ENCODE data around the gene FBXW10.
"Not testable (repeated sequence)": the region's sequence is repeated elsewhere in the genome, so short reads cannot be mapped to it uniquely, and the experiment has no call there.

Gene FBXW10

DNA sequence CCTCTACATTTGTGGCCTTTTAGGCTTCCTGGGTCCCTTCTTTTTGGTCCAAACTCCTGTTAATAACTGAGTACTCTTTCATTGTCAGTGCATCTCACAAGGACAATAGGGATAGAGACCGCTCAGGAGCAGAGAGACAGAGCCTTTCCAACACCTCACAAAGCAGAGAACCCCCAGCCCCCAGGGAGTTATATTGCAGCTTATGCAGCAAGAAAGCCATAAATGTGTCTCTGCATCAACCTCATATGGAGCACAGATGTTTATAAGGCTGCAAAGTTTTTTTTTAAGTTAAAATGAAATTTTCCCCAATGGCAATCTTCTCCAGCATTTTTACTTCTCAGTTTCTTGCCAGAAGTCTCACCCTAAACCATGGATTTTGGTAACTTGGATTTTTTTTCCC, 6.4 kb downstream of the FBXW10 start:
- DNase-seq, result not testable (repeated sequence)

- not testable (repeated sequence) for DNase-seq
These were observed 10.1 kb downstream of the FBXW10 start for GRCh38 chr17:18753829-18754409.

DNA sequence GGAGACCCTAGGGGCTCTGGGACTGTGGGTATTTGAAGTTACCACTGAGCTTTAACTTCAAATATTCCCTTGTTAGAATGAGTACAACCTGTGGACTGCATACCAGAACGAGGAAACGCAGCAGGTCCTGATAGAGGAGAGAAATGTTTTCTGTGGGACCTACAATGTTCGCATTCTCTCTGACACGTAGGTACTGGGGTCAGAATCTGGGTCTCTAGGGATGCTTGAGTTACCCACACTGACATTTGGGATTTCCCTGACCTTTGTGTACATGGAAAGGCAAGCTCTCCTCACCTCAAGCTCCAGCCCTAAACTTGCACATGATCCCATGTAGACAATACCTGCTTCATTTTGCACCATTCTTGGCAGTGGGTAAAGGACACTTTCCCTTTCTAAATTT, 12.1 kb downstream of the FBXW10 start:
- DNase-seq, result not testable (repeated sequence)

- DNase-seq, result not testable (repeated sequence)
These were observed 13.7 kb downstream of the FBXW10 start for GRCh38 chr17:18757368-18758044.

DNA sequence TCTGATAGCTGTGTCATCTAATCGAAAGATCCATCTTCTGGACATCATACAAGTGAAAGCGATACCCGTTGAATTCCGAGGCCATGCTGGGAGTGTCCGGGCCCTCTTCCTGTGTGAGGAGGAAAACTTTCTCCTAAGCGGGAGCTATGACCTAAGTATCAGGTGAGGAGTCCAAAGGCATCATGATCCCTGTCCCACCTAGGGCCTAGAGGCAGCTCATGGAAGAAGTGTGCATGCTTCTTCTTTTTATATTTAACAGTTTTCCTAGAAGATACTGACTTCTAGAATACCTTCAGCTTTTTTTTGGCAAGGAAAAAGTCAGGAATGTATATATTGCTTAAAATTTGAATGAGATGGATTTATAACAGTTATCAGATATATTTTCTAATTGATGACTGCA, 14.5 kb downstream of the FBXW10 start:
- not testable (repeated sequence) for DNase-seq

DNA sequence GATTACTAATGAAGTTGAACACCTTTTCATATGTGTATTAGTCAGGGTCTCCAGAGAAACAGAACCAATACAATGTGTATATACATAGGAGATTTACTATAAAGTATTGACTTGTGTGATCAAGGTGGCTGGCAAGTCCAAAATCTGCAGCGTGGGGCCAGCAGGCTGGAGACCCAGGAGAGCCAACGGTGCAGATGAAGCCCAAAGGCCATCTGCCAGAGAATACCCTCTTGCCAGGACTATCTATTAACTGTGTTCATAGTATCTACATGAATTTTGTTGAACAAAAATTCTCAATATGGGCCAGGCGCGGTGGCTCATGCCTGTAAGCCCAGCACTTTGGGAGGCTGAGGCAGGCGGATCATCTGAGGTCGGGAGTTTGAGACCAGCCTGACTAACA, 16.4 kb downstream of the FBXW10 start:
- not testable (repeated sequence) for DNase-seq

DNA sequence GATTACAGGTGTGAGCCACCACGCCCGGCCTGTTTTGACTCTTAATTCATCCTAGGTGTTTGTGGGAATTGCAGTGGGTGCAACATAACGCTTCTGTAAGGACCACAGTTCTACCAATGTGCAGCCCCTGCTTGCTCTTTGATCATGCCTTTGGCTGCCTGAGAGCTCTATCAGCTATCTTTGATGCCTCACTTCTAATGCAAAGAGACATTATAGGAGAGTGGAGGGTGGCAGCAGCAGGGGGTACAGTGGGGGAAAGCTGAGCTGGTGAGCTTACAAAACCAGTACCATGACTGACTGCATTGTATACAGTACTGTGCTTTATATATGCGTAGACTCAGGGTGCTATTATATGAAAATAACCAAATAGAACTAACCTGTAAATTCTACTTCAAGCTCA, 26.7 kb downstream of the FBXW10 start:
- not testable (repeated sequence) for DNase-seq

- not testable (repeated sequence) for DNase-seq
These were observed 27.2 kb downstream of the FBXW10 start for GRCh38 chr17:18771066-18771465.

GRCh38 chr17:18772471-18772870, 28.6 kb downstream of the FBXW10 start:
- no peak for DNase-seq

DNA sequence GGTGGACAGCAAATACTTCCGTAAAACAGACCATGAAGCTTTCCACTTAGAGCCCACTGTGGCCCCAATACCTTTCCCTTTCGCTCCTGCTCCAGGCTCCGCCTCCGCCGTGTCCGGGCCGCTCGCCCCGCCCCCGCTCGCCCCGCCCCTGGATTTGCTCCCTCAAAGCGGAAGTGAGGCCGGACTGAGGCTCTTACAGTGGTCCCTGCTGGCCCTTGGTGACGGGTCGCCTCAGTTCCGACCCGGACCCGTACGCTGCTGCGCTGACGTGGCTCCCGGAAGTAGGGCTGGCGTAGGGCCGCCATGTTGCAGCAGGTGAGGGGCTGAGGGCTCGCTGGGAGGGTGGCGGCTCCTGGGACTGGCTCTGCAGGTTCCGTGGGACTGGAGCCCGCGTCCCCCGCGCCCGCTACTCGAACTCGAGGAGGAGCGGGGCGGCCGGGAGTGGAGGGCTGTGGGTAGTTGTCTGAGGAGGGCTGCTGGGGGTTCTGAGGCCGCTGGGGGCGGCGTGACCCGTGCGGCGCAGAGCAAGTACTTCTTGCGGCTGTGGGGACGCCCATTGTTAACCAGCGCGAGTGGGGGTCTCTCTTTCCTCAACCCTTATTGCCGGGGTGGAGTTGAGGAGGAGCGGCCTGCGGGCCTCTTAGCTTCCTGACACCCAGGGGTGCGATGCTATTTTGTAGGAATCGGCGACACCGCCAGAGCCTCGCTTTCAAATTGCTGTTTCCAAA, 37.3 kb downstream of the FBXW10 start, which contains the start of gene TVP23B:
TVP23B (plus strand) TSS at position 193 of the 728 bp plus-strand sequence; CDS start at position 304, 111 bp downstream.
- peak; percentile 77 for DNase-seq

- not testable (repeated sequence) for DNase-seq
These were observed 38.0 kb downstream of the FBXW10 start for GRCh38 chr17:18781805-18782204.

DNA sequence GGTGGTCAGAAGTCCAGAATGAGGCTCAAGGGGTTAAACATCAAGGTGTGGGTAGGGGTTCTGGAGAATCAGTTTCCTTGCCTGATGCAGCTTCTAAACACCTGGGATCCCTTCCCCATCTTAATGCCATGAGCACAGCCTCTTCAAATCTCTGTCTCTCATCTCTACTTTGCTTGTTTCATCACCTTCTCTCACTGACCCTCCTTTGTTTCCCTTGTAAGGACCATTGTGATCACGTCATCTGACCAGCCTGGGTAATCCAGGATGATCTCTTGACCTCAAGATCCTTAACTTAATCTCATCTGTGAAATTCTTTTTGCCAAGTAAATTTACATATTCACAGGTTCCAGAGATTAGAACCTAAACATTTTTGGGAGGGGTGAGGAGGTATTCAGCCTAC, 42.1 kb downstream of the FBXW10 start:
- not testable (repeated sequence) for DNase-seq

- DNase-seq, result not testable (repeated sequence)
These were observed 43.0 kb downstream of the FBXW10 start for GRCh38 chr17:18786890-18787289.

DNA sequence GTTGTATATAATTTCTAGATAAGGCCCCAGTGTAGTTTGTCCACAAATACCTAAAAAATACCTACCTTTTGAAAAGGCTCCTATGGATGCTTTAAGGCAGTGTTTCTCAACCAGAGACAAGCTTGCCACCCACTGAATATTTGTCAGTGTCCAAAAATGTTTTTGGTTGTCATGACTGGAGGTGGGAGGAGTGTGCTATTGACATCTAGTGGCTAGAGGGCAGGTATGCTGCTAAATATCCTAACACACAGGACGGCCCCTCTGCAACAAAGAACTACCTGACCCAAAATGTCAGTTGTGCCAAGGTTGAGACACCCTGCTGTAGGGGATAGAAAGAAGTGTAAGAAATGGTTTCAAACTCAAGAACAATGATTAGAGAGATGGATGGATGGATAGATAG, 47.5 kb downstream of the FBXW10 start:
- DNase-seq, result not testable (repeated sequence)

DNA sequence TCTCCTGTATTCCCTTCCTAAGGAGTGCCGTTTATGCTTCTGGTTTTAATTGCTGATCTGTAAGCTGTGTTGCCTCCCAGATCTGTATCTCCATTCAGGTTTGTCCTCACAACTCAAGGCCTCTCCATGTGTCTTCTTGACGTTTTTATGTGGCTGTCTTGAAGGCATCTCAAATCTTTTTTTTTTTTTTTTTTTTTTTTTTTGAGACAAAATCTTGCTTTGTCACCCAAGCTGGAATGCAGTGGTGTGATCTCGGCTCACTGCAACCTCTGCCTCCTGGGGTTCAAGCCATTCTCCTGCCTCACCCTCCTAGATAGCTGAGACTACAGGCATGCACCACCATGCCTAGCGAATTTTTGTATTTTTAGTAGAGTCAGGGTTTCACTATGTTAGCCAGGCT, 51.0 kb downstream of the FBXW10 start:
- DNase-seq, result not testable (repeated sequence)

GRCh38 chr17:18796887-18797286, 53.0 kb downstream of the FBXW10 start:
- DNase-seq, result not testable (repeated sequence)

DNA sequence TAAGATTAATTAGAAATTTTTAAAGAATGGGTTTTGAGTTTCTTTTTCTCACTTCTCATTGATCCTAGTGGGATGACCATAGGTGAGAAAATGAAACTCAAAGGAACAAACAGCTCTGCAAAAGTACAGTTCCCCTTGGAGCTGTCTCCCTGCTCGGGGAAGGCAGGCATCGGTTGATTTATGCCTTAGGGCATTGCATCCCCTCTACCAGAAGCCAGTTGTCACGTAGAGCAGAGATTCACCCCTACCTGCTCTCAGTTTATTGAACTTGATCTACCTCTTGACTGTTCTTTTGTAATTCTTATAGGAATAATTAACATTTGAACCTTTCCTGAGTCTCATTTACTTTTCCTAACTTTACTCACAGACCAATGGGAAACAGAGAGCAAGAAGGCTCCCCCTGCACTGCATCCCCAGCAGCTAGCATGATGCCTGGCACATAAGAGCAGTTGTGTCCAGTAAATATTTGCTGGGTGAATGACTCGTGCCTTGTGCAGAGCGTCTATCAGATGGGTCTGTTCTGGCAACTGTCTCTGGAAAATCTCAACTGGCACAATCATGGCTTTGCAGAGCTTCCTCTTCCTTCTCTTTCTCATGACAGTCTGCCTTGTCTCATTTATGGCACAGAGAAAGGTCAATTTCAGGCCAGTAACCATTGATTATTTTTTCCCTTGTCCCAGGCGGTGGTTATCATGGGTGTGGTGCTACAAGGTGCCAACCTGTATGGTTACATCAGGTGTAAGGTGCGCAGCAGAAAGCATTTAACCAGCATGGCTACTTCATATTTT, 59.8 kb downstream of the FBXW10 start:
- not testable (repeated sequence) for DNase-seq

- not testable (repeated sequence) for DNase-seq
These were observed 72.1 kb downstream of the FBXW10 start for GRCh38 chr17:18815924-18816323.

- not testable (repeated sequence) for DNase-seq
These were observed 72.9 kb downstream of the FBXW10 start for GRCh38 chr17:18816489-18817371.

- DNase-seq, result not testable (repeated sequence)
These were observed 77.6 kb downstream of the FBXW10 start for GRCh38 chr17:18821430-18821829.

DNA sequence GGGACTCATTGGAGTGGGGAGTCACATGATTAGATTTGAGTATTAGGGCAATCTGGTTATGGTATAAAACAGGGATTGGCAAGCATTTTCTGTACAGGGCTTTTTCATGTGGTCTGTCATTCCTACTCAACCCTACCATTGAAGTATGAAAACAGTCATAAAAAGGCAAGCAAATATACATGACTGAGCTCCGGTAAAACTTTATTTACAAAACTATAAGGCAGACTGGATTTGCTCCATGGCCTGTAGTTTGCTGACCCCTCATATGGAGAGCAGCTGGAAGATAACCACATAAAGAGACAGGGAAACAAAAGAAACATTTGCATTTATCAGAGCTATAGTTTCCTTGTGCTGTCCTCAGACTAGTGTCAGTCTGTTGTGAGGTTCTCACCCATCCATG, 83.8 kb downstream of the FBXW10 start:
- DNase-seq, result not testable (repeated sequence)
